ENCODE results near the gene XPO6. TPM values are rescaled to one million over a fixed set of nuclear protein-coding genes. Genes with fewer than 3 reads are reported as not detected.

The XPO6 gene
- total and polyA plus RNA-seq, 7 donors = 16.7 to 46.5 (median 26.4) TPM

DNA sequence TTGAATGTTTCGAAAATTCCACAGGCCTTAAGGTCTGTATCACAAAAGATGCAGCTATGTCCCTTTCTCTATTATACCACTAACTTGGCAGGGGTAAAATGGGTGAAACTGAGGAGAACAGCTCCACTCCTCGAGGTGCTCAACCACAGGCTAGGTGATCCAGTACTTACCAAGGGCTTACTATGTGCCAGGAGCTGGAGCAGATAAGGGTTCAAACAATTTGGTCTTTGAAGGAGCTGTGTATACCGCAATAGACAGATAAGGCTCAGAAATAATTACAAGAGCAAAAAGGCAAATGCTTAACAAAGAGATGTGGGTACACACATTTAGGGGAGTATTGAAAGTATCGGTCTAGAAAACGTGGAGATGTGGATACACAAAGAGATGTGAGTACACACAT is 1.5 kb downstream of the XPO6 start:
- H3K4me3 ChIP-seq = peak overlapping the region; percentile 92
- ATAC-seq = no peak
- H3K27me3 ChIP-seq (ENCODE audit: insufficient read depth in 3 of 3, low read length in 2 of 3) = no peaks in the 10 kb centered on the region
- intact Hi-C loops (cut with DNase I) = loop anchor here in 1 of 2 donors (5.0 kb wide), 1 partner anchor 47 kb away; no protein-coding TSS in a partner anchor
- DNase-seq = no peak
- TF ChIP-seq, protein P1, sequence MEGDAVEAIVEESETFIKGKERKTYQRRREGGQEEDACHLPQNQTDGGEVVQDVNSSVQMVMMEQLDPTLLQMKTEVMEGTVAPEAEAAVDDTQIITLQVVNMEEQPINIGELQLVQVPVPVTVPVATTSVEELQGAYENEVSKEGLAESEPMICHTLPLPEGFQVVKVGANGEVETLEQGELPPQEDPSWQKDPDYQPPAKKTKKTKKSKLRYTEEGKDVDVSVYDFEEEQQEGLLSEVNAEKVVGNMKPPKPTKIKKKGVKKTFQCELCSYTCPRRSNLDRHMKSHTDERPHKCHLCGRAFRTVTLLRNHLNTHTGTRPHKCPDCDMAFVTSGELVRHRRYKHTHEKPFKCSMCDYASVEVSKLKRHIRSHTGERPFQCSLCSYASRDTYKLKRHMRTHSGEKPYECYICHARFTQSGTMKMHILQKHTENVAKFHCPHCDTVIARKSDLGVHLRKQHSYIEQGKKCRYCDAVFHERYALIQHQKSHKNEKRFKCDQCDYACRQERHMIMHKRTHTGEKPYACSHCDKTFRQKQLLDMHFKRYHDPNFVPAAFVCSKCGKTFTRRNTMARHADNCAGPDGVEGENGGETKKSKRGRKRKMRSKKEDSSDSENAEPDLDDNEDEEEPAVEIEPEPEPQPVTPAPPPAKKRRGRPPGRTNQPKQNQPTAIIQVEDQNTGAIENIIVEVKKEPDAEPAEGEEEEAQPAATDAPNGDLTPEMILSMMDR (IDR thresholded peaks at IDR 0.05) = no peak
- WGBS, 3 donors = 74 to 82% (median 80%) methylated on average over 5 of the region's 5 CpGs
- H3K36me3 ChIP-seq (ENCODE audit: insufficient read depth in 1 of 2, low read depth in 1 of 2) = peaks cover 0 to 49% of the 10 kb centered on the region in 2 donors
- no peaks in the 10 kb centered on the region for H3K9me3 ChIP-seq
- peaks cover 17% of the 10 kb centered on the region for H3K4me1 ChIP-seq
- H3K27ac ChIP-seq = peak overlapping the region; percentile 93

DNA sequence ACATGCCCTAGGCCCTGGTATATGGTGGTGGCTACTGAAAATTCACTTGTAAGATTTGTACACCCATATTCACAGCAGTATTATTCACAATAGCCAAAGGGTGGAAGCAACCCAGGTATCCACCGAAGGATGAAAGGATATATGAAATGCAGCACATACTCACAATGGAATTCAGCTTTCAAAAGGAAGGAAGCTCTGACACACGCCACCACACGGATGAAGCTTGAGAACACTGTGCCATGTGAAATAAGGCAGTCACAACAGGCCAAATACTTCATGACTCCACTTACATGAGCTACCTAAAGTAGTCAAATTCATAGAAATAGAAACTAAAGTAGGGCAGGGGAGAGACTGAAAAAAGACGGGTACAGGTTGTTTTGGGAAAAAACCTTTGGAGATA is 2.9 kb downstream of the XPO6 start:
- ATAC-seq (no peak), DNase-seq (no peak)
- H3K27me3 ChIP-seq (ENCODE audit: insufficient read depth in 3 of 3, low read length in 2 of 3) = no peaks in the 10 kb centered on the region
- no peak overlapping the region for H3K27ac ChIP-seq
- no peaks in the 10 kb centered on the region for H3K9me3 ChIP-seq
- 75 to 84% (median 82%) methylated on average over 4 of the region's 4 CpGs for WGBS, 3 donors
- peaks cover 21% of the 10 kb centered on the region for H3K4me1 ChIP-seq
- no peak overlapping the region for H3K4me3 ChIP-seq
- intact Hi-C loops (cut with DNase I) = no loop called here
- TF ChIP-seq, protein P1 (IDR thresholded peaks at IDR 0.05) = no peak
- H3K36me3 ChIP-seq (ENCODE audit: insufficient read depth in 1 of 2, low read depth in 1 of 2) = peaks cover 0 to 61% of the 10 kb centered on the region in 2 donors

DNA sequence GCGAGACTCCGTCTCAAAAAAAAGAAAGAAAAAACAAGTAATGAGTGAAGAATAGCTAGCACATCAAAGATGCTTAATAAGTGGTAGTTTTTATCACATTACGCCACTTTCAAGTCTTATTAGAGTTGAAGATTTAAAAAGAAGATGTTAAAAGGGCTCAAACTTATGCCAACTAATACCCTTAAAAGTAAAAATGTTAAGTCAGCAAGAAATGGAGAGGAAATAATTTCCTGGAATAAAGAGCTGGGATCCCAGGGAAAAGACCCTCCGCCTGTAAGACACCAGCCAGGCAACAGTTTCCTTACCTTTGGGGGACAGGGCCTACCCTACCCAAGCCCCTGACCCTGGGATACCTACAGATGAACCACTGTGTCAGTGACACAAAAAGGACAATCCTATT is 3.6 kb downstream of the XPO6 start:
- Histone ChIP-seq H3K9me3 (no peaks in the 10 kb centered on the region), H3K27me3 (ENCODE audit: insufficient read depth in 3 of 3, low read length in 2 of 3) (no peaks in the 10 kb centered on the region), H3K27ac (no peak overlapping the region), H3K36me3 (ENCODE audit: insufficient read depth in 1 of 2, low read depth in 1 of 2) (peaks cover 0 to 61% of the 10 kb centered on the region in 2 donors), H3K4me1 (peaks cover 21% of the 10 kb centered on the region), H3K4me3 (no peak overlapping the region)
- 96 to 98% (median 98%) methylated on average over 4 of the region's 4 CpGs for WGBS, 3 donors
- TF ChIP-seq, protein P1 (IDR thresholded peaks at IDR 0.05) = no peak
- DNase-seq (no peak), ATAC-seq (no peak)
- intact Hi-C loops (cut with DNase I) = no loop called here

DNA sequence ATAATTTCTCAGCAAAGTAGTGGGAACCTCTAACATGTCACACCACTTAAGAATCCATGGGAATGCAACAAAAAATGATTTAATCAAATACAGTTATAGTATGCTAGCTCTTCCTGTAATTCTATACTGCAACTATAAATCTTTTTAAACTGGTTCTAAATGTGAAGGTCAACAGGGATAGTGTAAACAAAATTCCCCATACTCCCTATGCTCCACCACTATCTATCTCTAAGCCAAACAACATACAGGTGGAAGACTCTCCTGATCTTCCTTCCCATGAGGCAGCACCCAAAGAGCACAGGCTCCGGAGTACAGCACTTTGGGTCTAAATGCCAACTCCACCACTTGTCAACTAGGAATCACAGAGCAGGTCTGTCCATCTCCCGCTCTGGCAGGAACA is 4.4 kb downstream of the XPO6 start:
- DNase-seq (no peak), ATAC-seq (no peak)
- WGBS, 3 donors = 73 to 84% (median 82%) methylated on average over 2 of the region's 2 CpGs
- intact Hi-C loops (cut with DNase I) = no loop called here
- Histone ChIP-seq H3K36me3 (ENCODE audit: insufficient read depth in 1 of 2, low read depth in 1 of 2) (peaks cover 0 to 68% of the 10 kb centered on the region in 2 donors), H3K4me1 (peaks cover 21% of the 10 kb centered on the region), H3K27me3 (ENCODE audit: insufficient read depth in 3 of 3, low read length in 2 of 3) (no peaks in the 10 kb centered on the region), H3K9me3 (no peaks in the 10 kb centered on the region), H3K27ac (no peak overlapping the region), H3K4me3 (no peak overlapping the region)
- TF ChIP-seq, protein P1 (IDR thresholded peaks at IDR 0.05) = no peak

DNA sequence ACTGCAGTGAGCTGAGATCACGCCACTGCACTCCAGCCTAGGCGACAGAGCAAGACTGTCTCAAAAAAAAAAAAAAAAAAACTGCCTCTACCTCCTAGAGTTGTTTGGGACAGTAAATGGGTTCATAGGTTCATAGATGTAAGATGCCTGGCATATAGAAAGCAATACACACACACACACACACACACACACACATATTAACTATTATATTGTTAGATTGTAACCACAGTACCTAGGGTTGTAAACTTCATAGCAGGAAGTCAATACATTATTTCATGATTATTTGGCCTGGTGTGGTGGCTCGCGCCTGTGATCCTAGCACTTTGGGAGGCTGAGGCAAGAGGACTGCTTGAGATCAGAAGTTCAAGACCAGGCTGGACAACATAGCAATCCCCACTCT is 5.8 kb downstream of the XPO6 start:
- intact Hi-C loops (cut with DNase I) = no loop called here
- peaks cover 0 to 82% of the 10 kb centered on the region in 2 donors for H3K36me3 ChIP-seq (ENCODE audit: insufficient read depth in 1 of 2, low read depth in 1 of 2)

More for the DNA sequence above, 5.8 kb downstream of the XPO6 start:
- Histone ChIP-seq H3K27ac (no peak overlapping the region), H3K9me3 (no peaks in the 10 kb centered on the region), H3K4me3 (no peak overlapping the region), H3K27me3 (ENCODE audit: insufficient read depth in 3 of 3, low read length in 2 of 3) (no peaks in the 10 kb centered on the region), H3K4me1 (peaks cover 21% of the 10 kb centered on the region)
- no peak for DNase-seq
- TF ChIP-seq, protein P1 (IDR thresholded peaks at IDR 0.05) = no peak
- 96 to 99% (median 97%) methylated on average over 4 of the region's 4 CpGs for WGBS, 3 donors
- ATAC-seq = no peak

All from psoas muscle (tissue), 8 donors.